SK-N-SH (cell line): Measurements from ENCODE around the gene DAGLB. TPM values are rescaled to one million over a fixed set of nuclear protein-coding genes. Genes with fewer than 3 reads are reported as not detected.

Experiments
- CTCF ChIA-PET: fragments of 300-600, 350-600 bp; formaldehyde crosslinking; extraction: SDS; loops from one replicate; lab custom pipeline; 2021; lab: Yijun Ruan, JAX
- POLR2A ChIA-PET: fragments of 350-600 bp; sonication (Branson Sonifier 250); formaldehyde crosslinking; extraction: SDS; loops from one replicate; lab custom pipeline; 2020; ENCODE audit warnings: antibody characterized with exemption, inconsistent platforms; lab: Yijun Ruan, JAX
- DNase-seq: peaks from one replicate; pipeline ENCODE4 v3.0.0; 2012
- H2AFZ ChIP-seq: fragments of 200-600 bp; sonication (generic); 2 replicates; pipeline ENCODE4 v1.8.1; 2016; ENCODE audit warnings: antibody characterized with exemption, mild to moderate bottlenecking, low read depth
- H3F3A ChIP-seq: fragments of 200-600 bp; sonication (generic); replicated peaks from 2 replicates; pipeline ENCODE3; 2016; ENCODE audit warnings: antibody characterized with exemption, mild to moderate bottlenecking; ENCODE audit not compliant: insufficient read depth
- H3K27ac ChIP-seq, 2 experiments: fragments of 200-500 bp in 1 of 2; fragments of 200-600 bp in 1 of 2; sonication (Bioruptor generic) in 1 of 2; sonication (generic), shearing (Covaris generic) in 1 of 2; 2 replicates each; pipeline versions ENCODE4 v1.5.1 to v1.6.1; 2014 to 2016; ENCODE audit warnings: low read depth in 2 of 2, inconsistent platforms in 1 of 2, low read length in 1 of 2, mild to moderate bottlenecking in 1 of 2, mixed read lengths in 1 of 2
- H3K27me3 ChIP-seq: fragments of 200-600 bp; sonication (generic), shearing (Covaris generic); 2 replicates; pipeline ENCODE4 v1.6.1; 2016; ENCODE audit warnings: mixed run types; ENCODE audit not compliant: insufficient read depth
- H3K36me3 ChIP-seq, 2 experiments: fragments of 200-500 bp in 1 of 2; fragments of 200-600 bp in 1 of 2; sonication (Bioruptor generic) in 1 of 2; sonication (generic) in 1 of 2; replicated peaks in 1 of 2; 2 replicates each; pipeline versions ENCODE3 to v1.5.1; 2014 to 2016; ENCODE audit warnings: low read length in 1 of 2, mild to moderate bottlenecking in 1 of 2; ENCODE audit not compliant: insufficient read depth in 2 of 2, control insufficient read depth in 1 of 2
- H3K4me1 ChIP-seq, 2 experiments: fragments of 200-500 bp in 1 of 2; fragments of 200-600 bp in 1 of 2; sonication (Bioruptor generic) in 1 of 2; sonication (generic), shearing (Covaris generic) in 1 of 2; 2 replicates each; pipeline versions ENCODE4 v1.5.1 to v1.6.1; 2014 to 2016; ENCODE audit warnings: low read depth in 1 of 2, low read length in 1 of 2, mixed run types in 1 of 2; ENCODE audit not compliant: insufficient read depth in 2 of 2, control insufficient read depth in 1 of 2
- H3K4me2 ChIP-seq: fragments of 200-600 bp; sonication (generic), shearing (Covaris generic); 2 replicates; pipeline ENCODE4 v1.6.1; 2017; ENCODE audit warnings: mixed run types
- H3K4me3 ChIP-seq, 2 experiments: fragments of 200-500 bp in 1 of 2; fragments of 200-600 bp in 1 of 2; sonication (Bioruptor generic) in 1 of 2; sonication (generic), shearing (Covaris generic) in 1 of 2; 2 replicates each; pipeline versions ENCODE4 v1.5.1 to v1.8.1; 2014 to 2016; ENCODE audit warnings: low read depth in 2 of 2, inconsistent platforms in 1 of 2, low read length in 1 of 2, mild to moderate bottlenecking in 1 of 2, mixed read lengths in 1 of 2, moderate library complexity in 1 of 2
- H3K79me2 ChIP-seq: fragments of 200-600 bp; sonication (generic); 2 replicates; pipeline ENCODE4 v1.8.1; 2017; ENCODE audit warnings: mild to moderate bottlenecking; ENCODE audit not compliant: insufficient read depth
- H3K9ac ChIP-seq: fragments of 200-600 bp; sonication (generic); 2 replicates; pipeline ENCODE4 v1.6.1; 2017; ENCODE audit warnings: mixed run types
- H3K9me2 ChIP-seq: fragments of 200-600 bp; sonication (generic); 2 replicates; pipeline ENCODE4 v1.6.1; 2017; ENCODE audit warnings: mixed run types
- H3K9me3 ChIP-seq: fragments of 200-600 bp; sonication (generic); 2 replicates; pipeline ENCODE4 v1.6.1; 2017; ENCODE audit warnings: mixed run types, mild to moderate bottlenecking, moderate library complexity
- H4K20me1 ChIP-seq: fragments of 200-600 bp; sonication (generic); 2 replicates; pipeline ENCODE4 v1.6.1; 2017; ENCODE audit warnings: mild to moderate bottlenecking, mixed run types; ENCODE audit not compliant: insufficient read depth
- CTCF ChIP-seq: fragments of 200-600 bp; sonication (generic); IDR thresholded peaks from 2 replicates; pipeline ENCODE4 v1.6.1; 2017; ENCODE audit warnings: antibody characterized with exemption, mild to moderate bottlenecking, moderate library complexity
- EP300 ChIP-seq, 2 experiments: IDR thresholded peaks; 2 replicates each; pipeline versions ENCODE4 v1.4.0 to v1.6.1; 2012; ENCODE audit warnings: borderline replicate concordance in 1 of 2, low read depth in 1 of 2, low read length in 1 of 2
- FOXJ3 ChIP-seq: sonication (generic); formaldehyde crosslinking; IDR thresholded peaks from 2 replicates; pipeline ENCODE4 v1.5.1; 2020; ENCODE audit warnings: mild to moderate bottlenecking, missing genetic modification reagents
- FOXM1 ChIP-seq: IDR thresholded peaks from 2 replicates; pipeline ENCODE4 v1.4.0; 2012; ENCODE audit warnings: low read depth, mild to moderate bottlenecking
- JUND ChIP-seq: IDR thresholded peaks from 2 replicates; pipeline ENCODE4 v1.4.0; 2012
- MXI1 ChIP-seq: IDR thresholded peaks from 2 replicates; pipeline ENCODE4 v1.6.1; 2012; ENCODE audit warnings: mild to moderate bottlenecking, low read depth, low read length, improper control_type of control experiment
- PBX3 ChIP-seq: IDR thresholded peaks from 2 replicates; pipeline ENCODE4; 2012
- TAF1 ChIP-seq: IDR thresholded peaks from 2 replicates; pipeline ENCODE4 v1.6.1; 2012; ENCODE audit warnings: low read depth, mild to moderate bottlenecking, low read length, moderate library complexity, borderline replicate concordance
- TCF12 ChIP-seq: IDR thresholded peaks from 2 replicates; pipeline ENCODE4 v1.4.0; 2012
- USF2 ChIP-seq: fragments of 150-350 bp; IDR thresholded peaks from 2 replicates; pipeline ENCODE4 v1.6.1; 2017; ENCODE audit warnings: antibody characterized with exemption, low read length, low read depth, borderline replicate concordance
- WGBS: methylation state at CpG from one replicate; pipeline ENCODE4 v1.1.6; 2017; ENCODE audit warnings: low lambda C conversion rate; 5-methylcytosine and 5-hydroxymethylcytosine counted together
- polyA plus RNA-seq, 3 experiments: library from polyadenylated mRNA; depleted of rRNA; stranded (reverse); fragments of >200 nt; gene quantifications; 2 replicates each; pipeline ENCODE4 v1.2.3, GENCODE V29; 2012

DAGLB gene
- polyA plus RNA-seq, 1 of the 3 experiments (the other 2 are of a cell fraction): 24.1 TPM

GRCh38 chr7:6432781-6433180 lies 15.0 kb downstream of the DAGLB start:
- no peaks in the 10 kb centered on the region for H3K9me3 ChIP-seq
- H3K9me2 ChIP-seq: no peaks in the 10 kb centered on the region
- no peak overlapping the region for H2AFZ ChIP-seq
- CTCF ChIA-PET: no interaction called here
- H3F3A ChIP-seq: peaks cover 28% of the 10 kb centered on the region
- H3K27me3 ChIP-seq: no peaks in the 10 kb centered on the region
- no peak overlapping the region for H3K4me2 ChIP-seq
- peaks cover 17% of the 10 kb centered on the region for H4K20me1 ChIP-seq
- H3K9ac ChIP-seq: no peak overlapping the region
- TF ChIP-seq FOXM1: no peak
- DNase-seq: no peak
- peaks cover 14 to 48% of the 10 kb centered on the region in 2 experiments for H3K36me3 ChIP-seq
- no peak overlapping the region for H3K27ac ChIP-seq
- no peak overlapping the region for H3K4me3 ChIP-seq
- H3K4me1 ChIP-seq: peaks cover 2 to 4% of the 10 kb centered on the region in 2 experiments
- 94% methylated on average over 2 of the region's 6 CpGs for WGBS
- peaks cover 75% of the 10 kb centered on the region for H3K79me2 ChIP-seq
- POLR2A ChIA-PET: no interaction called here

- H3K79me2 ChIP-seq: peaks cover 57% of the 10 kb centered on the region
Measured at GRCh38 chr7:6430974-6431373, 16.8 kb downstream of the DAGLB start.

More at GRCh38 chr7:6430974-6431373, 16.8 kb downstream of the DAGLB start:
- H3K36me3 ChIP-seq: peaks cover 18 to 65% of the 10 kb centered on the region in 2 experiments
- H3K9ac ChIP-seq: no peak overlapping the region
- H3K4me1 ChIP-seq: peaks cover 2 to 4% of the 10 kb centered on the region in 2 experiments
- H3K27me3 ChIP-seq: no peaks in the 10 kb centered on the region
- H3F3A ChIP-seq: peaks cover 20% of the 10 kb centered on the region
- H4K20me1 ChIP-seq: peaks cover 2% of the 10 kb centered on the region; the same call in 1 of the 2 replicates
- H2AFZ ChIP-seq: no peak overlapping the region
- H3K4me3 ChIP-seq: no peak overlapping the region
- TF ChIP-seq CTCF: no peak
- TF ChIP-seq FOXJ3: no peak
- no peak for TF ChIP-seq TAF1
- no peak for TF ChIP-seq PBX3
- no peak for TF ChIP-seq MXI1
- TF ChIP-seq JUND: no peak
- no peak for TF ChIP-seq USF2
- TF ChIP-seq TCF12: no peak
- no peak for TF ChIP-seq EP300 (IDR thresholded peaks at IDR 0.05; ENCODE audit: borderline replicate concordance in 1 of 2, low read depth in 1 of 2, low read length in 1 of 2)
- peak overlapping the region in 1 of 2 experiments; percentile 57; a peak in 2 of 4 replicates for H3K27ac ChIP-seq
- POLR2A ChIA-PET: no interaction called here
- no peak overlapping the region for H3K4me2 ChIP-seq
- 97% methylated on average over 12 of the region's 12 CpGs for WGBS
- CTCF ChIA-PET: interaction anchor here (1.2 kb wide), 1 partner anchor 15 kb away, joined by 4 read pairs; no protein-coding TSS in a partner anchor
- no peaks in the 10 kb centered on the region for H3K9me3 ChIP-seq
- no peak for DNase-seq
- H3K9me2 ChIP-seq: no peaks in the 10 kb centered on the region
